ENCODE measurements around the gene GMCL2.
A peak's percentile ranks its signal among the peaks of the same experiment; 100 is the strongest.

The GMCL2 gene

DNA sequence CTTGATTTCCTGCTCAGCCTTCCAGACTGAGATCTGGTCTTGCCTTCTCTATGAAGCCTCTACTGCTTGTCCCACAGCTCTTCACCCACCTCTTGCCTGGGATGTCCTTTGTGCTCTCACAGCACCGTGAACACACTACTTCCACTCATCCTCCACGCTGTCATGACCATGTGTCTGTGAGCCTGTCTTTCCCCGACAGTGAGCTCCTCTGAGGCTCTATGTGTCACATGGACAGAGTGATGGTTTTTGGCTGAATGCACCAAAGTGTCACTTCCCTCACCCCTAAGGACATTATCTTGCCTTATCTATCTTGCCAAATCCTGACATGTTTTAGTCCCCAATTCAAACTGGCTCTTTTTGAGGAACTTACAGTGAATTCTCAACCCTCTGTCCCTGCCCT is 34.1 kb upstream of the GMCL2 start:
- no peak for DNase-seq

DNA sequence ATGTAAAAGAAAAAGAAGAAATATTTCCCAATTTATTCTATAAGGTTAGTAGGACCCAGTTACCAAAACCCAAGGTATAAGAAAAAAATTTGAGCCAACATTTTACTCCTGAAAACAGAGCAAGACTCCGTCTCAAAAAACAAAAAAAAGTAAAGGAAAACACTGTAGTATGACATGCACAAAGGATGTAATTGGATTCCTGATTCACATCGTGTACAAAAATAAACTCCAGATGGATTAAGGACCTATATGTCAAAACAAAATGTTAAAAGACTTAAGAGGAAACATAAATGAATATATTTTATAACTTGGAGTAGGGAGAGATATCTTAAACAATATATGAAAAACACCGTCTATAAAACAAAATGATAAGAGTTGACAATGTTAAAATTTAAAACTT is 31.7 kb upstream of the GMCL2 start:
- no peak for DNase-seq

DNA sequence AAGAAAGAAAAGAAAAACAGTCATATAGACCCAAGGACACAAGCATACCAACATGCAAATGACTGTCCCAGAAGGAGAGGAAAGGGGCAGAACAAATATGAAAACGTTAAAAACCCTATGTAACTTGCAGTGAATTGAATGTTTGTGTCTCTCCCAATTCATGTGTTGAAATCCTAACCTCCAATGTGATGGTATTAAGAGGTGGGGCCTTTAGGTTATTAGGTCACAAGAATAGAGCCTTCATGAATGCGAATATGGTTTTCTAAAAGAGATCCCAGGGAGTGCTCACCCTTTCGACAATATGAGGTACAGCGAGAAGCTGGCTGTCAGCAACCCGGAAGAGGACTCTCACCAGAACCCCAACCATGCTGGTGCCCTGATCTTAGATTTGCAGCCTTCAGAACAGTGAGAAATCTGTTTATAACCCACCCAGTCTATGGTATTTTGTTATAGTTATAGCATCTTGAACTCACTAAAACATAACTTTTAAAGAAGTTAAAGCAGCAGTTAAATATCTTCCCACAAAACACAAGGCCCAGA is 31.1 kb upstream of the GMCL2 start:
- DNase-seq, result no peak

DNA sequence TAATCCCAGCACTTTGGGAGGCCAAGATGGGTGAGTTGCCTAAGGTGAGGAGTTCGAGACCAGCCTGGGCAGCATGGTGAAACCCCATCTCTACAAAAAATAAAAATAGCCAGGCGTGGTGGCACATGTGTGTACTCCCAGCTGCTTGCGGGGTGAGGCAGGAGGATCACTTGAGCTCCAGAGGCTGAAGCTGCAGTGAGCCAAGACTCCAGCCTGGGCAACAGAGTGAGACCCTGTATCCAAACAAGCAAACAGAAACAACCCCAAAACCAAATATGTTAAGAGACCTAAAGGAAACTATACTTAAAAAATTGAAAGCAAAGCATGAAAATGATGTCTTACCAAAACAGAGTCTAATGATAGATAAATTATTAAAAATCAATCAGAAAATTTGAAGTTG is 29.6 kb upstream of the GMCL2 start:
- no peak for DNase-seq

DNA sequence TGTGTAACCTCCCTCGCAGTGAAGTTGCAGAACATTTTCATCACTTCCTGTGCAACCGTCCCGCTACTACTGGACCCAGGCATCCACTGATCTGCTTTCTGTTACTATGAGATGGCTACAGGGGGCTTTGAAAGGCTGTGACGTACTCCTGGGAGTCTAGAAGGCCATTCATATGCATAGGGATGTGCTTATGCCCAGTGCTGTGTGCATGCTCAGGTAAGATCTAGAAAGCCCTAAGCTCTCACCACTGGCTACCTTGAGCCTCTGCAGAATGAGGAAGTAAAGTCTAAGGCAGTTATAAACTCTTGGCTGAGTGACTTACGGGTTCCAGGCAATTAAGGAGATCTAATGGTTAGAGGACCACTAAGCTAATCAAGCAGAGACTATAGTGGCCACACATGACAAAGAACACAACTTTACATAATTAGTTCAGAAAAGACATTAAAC is 28.9 kb upstream of the GMCL2 start:
- no peak for DNase-seq

DNA sequence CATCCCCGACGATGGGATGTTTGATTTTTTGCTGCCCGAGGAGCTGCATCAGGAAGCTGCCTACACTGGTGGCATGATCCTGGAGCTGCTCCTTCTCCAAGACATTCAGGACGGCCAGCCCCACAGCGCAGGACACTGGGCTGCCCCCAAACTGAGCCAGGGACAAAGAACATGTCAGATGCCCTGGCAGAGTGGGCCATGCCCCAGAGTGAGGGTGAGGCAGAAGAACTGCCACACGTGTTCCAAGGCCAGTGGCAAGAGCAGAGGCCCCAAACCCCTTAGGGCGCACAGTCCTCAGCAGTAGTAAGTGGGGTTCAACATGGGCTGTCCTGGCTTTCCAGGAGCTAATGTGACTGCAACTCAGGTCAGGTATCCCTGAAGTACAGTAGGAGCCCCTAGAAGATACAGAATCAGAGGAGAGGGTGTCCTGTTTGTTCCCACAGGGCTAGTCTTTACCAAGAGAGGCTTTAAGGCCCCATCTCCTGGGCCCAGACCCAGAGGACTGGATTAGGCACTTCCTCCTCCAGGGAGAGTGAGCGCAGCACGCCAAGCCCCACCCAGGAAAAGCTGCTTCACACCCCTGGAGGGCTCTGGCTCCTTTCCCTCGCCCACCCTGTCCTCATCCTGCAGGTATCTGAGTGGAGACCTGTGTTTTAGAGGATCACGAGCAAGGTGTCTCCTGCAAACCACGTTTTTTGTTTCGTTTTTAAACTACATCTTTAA is 28.3 kb upstream of the GMCL2 start:
- no peak for DNase-seq

DNA sequence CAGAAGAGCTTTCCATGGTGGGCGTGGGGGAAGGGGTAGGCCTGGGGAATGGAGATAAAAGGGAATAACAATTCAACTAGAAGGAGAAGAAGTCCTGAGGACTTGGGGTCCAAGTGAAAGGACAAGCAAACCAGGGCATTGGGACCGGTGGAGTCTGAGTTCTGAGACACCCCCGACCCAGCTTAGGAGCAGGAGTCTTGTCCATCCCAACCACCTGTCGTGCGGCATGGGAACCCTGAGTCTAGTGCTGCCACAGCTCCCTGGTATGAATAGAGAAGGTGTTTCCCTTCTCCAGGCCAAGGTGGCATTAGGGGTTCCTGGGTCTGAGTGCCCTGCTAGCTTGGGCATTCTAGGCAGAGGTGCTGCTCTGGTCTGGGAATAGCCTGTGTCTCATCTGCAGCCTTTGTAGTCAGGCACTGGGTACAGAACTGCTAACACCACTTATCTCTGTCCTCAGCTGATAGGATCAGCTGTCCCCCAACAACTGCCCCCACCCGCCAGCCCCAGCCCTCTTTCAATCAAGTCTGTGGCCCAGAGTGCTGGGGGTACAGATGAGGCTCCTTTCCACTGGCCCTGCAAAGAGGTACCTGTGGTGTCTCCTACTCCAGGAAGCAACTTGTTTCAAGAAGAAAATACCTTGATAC is 27.1 kb upstream of the GMCL2 start:
- DNase-seq, result no peak

DNA sequence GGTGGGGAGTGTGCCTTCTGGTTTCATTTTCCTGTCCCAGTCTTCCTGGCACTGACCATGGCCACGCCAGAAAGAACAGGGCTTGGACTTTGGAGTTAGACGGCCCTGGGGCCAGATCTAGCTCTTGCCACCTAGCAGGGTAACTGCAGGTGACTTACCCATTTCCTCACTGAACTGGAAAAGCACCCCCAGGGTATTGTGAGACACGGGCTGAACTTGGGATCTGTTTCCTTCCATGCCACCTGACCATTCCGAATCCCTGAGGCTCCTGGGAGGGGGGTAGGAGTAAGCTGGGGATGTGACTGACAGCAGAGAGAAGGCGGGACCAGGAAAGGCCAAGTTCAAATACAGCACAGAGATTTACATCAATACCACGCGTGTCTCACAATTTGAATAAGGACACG is 26.6 kb upstream of the GMCL2 start:
- no peak for DNase-seq

DNA sequence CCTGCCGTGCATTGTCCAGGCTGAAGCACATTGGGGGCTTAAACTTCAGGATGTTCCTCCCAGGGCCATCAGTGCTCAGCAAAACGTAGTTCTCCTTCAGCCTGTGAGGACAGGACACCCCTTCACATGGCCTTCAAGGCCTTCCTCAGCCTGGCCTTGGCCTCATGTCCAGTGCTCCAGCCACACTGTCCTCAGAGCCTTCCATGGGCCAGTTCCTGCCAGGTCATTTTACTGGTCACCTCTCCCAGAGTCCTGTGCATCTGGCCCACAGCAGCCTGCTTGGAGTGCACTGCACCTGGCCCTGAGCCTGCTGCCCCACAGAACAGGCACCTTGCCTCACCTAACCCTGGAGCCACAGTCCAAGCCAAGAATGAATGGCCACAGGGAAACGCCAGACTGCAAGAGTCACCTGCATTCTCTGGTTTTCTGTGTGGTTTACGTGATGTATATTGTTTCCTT is 25.9 kb upstream of the GMCL2 start:
- DNase-seq, result no peak

DNA sequence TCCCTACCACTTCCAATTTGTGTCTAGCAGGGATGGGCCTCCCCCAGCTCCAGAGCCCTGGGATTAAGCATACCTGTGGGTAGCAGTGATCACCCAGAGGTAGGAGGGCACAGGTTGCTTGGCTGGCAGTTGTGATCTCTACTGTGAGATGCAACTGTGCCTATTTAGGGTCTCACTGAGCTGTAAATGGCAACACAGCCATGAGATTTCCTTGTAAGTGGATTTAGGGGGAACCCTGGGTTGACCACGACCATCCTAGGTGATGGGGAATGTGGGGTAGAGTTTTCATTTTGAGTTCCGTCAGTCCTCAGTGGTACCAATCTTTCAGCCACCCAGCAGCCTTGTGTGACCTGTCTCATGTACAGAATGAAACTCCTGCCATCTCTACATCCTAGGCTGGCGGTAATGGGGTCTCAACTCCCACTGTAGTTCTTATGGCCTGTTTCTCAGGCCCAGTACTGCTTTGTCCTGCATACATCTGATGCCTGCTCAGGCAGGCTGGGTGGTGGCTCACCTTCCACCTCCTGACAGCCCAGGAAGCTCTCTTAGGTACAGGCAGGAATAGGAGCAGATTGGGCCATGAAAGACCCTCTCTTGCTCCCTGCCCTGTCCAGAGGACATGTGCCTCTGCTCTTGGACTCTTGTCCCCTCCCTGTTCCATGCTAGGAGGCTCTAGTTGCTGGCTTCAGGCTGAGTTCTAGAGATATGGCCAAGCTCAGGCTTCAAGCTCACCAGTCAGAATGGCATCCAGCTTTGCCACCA is 25.3 kb upstream of the GMCL2 start:
- no peak for DNase-seq

DNA sequence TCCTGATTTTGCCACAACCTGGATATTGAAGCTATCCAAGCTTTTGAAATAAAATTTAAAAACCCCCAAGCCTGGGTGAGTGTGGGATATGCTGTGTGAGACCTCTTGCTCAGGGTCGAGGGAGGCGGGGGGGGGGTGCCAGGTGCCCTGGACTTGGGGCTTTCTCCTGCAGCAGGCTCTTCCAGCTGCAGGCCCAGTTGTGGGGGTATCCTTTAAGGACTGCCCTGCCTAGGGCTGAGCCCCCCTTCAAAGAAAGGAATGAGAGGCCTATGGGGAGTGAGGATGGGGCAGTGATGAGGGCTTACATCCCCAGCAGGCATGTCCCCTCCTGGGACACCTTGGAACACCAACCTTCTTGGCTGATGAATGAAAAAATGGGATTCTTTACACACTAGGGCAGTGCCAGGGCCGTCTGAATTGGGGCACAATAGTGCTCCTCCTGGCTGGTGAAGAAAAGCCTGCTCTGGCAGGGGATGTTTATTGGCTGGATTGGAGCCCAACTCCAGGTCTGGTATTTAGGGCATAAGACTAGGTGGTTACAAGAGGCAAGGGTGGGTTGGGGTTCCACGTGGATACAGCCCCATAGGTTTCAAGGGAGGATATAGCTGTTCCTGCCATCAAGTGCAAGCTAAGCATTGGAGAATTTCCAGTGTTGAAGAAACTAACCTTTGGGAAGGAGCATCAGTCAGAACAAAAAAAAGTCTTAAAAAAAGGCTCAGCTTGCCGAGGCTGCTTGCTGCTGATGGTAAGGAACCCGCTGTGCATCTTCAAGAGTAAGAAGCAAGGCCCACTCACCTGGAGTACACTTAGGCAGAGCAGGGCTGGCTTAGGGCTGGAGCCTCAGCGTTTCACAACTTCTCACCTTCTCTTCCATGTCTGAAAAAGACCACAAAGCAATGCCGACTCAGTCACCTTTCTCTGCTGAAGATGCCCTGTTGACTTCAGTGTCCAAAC is 24.2 kb upstream of the GMCL2 start:
- no peak for DNase-seq

DNA sequence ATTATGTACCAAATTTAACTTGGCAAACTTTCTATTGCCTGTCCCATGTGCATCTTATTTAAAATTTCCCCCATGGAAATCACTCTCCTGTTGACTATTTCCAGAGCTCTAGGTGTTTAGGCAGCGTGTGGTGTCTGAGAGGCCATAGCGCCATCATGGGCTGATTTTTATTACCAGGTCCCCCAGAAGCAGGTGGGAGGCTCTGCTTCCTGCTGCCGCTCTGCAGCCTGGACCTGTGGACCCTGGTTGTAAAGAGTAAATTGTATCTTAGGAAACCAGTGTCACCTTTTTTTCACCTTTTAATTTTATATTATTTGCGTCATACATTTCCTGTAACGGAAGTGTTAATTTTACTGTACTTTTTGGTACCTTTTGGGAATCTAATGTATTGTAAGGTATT is 23.5 kb upstream of the GMCL2 start:
- no peak for DNase-seq

DNA sequence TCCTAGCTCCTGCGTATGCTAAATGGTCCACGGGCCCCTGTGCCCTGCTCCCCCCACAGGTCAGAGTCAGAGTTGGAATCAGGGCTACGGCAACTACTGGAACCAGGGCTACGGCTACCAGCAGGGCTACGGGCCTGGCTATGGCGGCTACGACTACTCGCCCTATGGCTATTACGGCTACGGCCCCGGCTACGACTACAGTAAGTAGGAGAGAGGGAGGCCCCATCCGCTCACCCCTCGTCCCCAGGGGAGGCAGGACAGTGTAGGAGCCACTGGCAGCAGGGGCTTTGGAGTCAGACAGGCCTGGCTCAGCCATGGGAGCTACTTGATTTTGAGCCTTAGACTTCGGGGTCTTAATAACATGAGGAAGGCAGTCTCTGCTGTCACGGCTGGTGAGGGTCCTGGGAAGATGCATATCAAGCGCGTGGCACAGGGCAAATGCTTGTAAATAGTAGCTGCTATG is 22.9 kb upstream of the GMCL2 start:
- DNase-seq, result no peak

DNA sequence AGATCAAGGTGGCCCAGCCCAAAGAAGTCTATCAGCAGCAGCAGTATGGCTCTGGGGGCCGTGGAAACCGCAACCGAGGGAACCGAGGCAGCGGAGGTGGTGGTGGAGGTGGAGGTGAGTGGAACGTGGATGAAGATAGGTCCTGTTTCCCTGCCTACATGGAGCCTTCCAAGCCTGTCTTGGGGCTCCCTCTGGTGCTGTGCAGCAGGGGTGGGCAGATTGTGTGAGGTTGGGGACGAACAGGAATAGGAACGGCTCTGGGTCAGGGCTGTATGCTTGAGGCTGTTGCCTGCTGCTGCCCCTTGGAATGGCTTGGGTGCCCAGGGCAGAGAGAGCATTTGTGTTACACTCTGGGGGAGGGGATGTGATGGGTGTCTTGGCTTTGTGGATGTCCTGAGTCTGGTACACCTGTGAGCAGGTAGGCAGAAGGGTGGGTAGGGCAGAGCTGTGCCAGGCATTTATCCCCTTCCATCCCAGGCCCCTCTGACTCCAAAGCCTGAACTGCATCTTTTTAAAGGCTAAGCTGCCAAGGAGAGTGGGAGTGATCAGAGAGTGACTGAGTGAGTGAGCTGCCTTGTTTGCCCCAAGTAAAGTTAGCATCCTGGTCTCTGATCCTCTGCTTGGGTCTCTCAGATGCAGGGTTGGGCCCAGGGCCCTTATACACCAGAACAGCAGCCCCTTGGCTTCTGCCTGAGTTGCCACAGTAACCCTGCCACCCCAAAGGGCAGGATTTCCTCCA is 22.3 kb upstream of the GMCL2 start:
- DNase-seq, result no peak

DNA sequence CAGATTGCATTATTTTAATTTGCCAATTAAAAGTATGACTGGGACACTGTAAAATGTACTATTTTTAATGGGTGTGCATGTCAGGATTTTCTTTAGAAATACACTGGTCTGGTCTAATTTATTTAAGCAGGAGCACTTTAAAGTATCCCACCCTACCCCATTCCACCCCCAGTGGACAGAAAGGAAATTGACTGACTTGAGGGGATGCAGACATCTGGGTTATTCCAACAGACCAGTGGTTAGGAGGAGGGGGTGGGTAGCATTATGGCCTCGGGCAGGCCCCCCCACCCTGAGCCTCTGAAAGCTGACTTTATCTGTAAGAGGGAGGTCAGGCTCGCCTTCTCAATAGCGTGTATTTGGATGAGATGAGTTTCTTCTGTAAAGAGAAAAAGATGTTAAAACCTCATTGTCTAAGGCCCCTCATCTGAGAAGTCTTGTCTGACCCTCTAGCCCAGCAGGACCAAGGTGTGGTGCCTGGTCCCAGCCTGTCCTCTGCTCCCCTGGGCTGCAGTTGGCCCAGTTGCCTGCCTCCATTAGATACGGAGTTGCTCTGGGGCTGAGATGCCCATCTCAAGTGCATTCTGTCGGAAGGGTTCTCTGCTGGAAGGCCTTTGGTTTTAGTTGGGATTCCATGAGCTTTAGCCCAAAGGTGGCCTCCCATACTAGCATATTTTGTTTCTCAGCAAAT is 21.5 kb upstream of the GMCL2 start:
- DNase-seq, result no peak

DNA sequence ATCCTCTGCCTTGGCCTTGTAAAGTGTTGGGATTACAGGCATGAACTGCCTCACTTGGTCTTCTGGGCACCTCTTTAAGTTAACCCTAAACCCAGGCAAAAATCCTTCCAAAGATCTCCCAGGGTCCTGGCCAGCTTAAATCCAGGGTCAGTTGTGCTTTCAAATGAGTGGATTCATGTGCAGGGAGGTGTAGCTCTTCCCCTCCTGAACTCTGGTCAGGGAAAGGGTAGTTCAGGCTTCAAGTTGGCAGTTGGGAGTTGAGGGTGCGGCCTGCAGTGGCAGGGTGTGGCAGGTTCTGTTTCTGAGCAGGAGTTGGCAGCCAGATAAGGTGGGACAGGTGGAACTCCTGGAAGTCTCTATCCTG is 20.7 kb upstream of the GMCL2 start:
- DNase-seq, result no peak

DNA sequence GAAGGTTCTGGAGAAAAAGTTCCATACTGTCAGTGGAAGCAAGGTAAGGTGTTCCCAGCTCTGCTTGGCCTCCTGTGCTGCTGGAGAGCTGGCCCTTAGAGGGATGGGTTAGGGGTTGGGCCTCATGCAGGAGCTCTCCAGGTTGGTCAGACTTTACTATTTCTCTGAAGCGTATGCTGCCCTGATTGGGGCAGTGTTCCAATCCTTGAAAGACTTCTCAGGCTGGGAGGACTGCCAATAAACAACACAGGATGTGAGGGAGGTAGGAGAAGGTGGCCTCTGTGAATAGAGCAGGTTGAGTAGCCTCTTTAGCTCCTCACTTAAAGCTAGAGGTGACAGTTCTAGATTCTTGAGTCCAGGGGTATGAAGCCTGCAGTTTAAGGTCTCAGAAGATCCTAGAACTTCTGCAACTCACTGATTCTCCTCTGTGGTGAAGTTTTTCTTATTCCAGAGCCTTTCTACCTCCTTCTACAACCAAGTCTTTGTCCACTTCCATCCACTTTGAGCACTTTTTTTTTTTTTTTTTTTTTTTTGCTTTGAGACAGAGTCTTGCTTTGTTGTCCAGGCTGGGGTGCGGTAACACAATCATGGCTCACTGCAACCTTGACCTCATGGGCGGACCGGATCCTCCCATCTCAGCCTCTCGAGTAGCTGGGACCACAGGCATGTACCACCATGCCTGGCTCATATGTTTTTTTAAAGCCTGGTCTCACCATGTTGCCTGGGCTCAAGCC is 20.2 kb upstream of the GMCL2 start:
- peak; percentile 47 for DNase-seq

DNA sequence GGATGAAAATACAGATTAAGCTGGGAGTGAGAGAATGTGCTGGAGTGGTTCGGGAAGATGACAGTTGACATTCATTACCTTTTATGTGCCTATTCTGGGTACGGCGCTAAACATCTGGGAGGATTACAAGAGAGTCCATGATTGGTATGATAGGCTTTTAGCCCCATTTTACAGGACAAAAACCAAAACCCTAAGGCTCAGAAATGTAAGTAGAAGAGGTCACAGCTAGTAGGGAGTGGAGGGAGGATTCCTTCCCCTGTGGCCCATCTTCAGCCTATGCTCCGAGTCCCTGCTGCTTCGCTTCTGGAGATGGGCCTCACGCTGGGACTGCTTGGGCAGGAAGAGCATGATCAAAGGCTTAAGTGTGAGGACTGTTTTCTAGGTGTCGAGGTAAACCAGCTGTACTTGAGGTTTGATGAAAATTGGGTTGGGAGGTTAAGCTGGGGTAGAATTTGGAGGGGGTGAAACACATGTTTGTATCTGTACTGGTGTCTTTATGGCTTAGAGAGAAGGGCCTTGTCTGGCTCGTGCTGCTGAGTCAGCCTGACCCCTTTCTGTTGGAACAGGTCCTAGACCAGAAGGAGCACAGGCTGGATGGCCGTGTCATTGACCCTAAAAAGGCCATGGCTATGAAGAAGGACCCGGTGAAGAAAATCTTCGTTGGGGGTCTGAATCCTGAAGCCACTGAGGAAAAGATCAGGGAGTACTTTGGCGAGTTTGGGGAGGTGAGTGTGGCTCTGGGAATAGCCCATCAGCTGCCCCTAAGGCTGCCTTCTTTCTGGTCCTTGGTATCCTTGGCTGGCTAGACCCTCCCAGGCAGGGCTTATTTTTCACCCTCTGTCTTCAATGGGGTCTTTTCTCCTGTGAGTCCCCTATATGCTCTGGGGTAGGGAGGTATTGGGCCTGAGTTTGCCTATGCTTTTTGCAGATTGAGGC is 19.3 kb upstream of the GMCL2 start:
- no peak for DNase-seq

DNA sequence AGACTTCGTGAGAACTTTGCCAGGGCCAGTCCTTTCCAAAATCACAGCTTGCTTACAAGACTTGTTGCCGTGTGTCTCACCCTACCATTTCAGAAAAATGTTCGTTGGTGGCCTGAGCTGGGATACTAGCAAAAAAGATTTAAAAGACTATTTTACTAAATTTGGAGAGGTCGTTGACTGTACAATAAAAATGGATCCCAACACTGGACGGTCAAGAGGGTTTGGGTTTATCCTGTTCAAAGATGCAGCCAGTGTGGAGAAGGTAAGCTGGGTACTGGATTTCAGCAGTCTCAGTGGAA is 18.5 kb upstream of the GMCL2 start:
- no peak for DNase-seq
